ENCODE measurements around the gene CD248.

DNA sequence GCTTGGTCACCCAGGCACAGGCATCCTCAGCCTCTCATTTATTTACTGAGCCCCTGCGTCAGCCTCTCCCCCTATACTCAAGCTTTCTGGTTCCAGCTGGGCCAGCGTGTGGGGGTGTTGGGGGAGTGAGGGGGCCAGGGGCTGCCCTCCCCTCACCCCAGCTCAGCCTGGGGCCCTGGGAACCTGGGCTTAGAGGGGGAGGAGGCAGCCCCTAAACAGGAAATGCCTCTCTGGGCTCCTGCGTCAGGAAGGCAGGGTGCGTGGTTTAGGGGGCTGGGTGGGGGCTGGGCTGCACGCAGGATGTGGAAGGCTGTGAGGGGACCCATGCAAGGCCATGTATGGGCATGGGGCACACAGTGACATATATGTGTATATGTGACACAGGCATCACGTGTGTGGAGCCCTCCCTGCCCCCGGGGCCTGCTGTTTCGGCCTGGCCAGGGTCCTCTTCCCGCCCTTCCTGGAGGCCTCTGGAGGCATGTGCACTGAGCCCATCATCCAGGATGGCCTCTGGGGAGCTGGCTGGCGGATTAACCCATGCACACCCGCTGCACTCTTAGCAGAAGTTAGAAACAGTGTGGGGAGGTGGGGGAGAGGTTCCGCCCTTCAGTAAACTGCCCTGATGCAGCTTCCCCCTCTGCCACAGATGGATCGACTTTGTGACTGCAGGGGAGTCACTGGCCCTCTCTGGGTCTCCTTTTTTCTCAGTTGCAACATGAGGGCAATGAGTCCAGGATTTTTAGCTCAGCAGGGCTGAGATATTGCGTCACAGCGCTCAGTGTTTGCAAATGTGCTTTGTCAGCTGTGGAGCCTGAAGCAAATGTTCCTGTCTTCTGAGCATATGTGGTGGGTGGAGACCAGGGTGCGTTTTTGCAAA lies 1.1 kb upstream of the CD248 start:
- no peak for TF ChIP-seq CTCF (IDR thresholded peaks at IDR 0.05; ENCODE audit: insufficient read depth, low read length, poor library complexity, severe bottlenecking)
- no peak for TF ChIP-seq EZH2phosphoT487 (conservative IDR thresholded peaks at IDR 0.05; ENCODE audit: low read length)
